Stimulated activated CD8-positive, alpha-beta memory T cell treated with anti-CD3 and anti-CD28 coated beads, Interleukin-12 subunit alpha, Interleukin-12 subunit beta, amount 100 ng/mL, for 4 hours (primary cell): ENCODE data around the gene COL5A1.
"Not testable (repeated sequence)": the region's sequence is repeated elsewhere in the genome, so short reads cannot be mapped to it uniquely, and the experiment has no call there.

Experiments
- DNase-seq: peaks from one replicate; pipeline ENCODE4 v3.0.0-alpha.2; 2020; ENCODE audit warnings: low read depth

The COL5A1 gene

DNA sequence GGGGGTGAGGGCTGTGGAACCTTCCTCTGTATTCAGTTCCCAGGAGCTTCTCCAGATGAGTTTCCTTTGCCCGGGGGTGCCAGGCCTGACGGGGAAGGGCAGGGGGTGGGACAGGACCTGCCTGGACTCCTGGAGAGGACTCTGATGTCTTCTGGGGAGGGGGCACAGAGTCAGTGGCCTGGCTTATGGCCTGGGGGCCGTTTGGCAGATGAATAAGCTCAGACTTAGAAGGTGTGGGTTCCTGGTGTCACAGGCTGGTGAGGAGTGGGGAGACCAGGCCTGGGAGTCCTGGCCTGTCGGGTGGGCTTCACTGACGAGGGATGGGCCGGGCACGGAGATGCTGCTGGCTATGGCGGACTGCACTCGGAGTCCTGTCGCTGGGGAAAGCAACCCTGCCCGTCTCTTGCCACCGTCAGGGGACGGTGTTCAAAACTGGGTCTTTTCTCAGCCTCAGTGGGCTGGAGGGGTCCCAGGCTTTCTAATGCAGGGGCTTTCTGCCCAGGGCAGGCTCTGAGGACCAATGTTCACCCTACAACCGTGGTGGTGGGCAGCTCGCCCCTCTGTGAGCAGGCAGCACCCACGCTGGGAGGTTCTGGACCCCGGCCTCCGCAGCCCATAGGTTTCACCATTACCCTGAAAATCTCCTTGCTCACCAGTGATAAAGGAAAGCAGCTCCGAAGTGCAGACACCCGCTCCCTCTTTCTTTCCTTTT is 16.2 kb downstream of the COL5A1 start:
- no peak for DNase-seq

DNA sequence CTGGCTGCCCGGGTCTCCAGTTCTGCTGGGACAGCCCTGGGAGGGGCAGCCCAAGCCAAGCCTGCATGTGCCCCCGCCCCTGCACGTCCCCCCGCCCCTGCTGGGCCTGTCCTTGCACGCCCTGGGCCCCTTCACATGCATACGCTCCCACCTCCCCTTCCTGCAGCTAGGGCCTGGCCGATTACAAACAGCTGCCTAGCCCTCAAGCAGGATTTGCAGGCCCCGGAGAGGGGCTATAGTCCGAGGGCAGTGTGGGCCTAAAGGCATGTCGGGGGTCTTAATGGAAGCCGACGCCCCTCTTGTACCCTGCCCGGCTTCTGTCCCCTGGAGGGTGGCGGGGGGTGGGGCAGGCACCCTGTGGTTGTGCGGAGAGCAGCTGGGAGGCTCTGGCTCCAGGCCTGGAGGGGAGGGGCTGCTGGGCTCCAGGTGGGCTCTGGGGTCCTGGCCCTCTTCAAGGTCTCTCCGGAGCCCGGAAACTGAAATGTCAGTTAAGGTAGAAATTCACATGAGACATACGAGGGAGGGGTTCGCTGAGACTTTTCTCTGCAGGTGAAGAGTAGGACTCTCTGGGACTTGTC is 16.9 kb downstream of the COL5A1 start:
- DNase-seq = no peak

DNA sequence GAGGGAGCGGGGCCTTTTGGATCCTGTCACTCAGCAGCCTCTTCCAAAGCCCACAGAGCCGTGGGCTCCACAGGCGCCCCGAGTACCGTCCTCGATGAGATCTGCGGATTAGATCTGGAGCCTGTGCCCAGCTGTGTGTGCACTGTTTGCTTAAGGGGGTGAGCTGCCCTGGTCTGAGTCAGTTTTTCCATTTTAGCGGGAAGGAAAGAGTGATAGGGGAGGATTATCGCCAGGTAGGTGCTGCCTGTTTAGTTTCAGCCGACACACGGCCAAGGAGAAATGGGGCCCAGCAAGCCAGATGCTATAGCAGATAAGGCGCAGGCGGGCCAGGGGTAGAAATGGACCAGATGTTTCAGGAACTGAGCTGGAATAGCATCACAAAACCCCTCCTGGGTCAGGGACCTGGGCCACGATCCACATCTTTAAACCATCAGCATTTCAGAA is 18.1 kb downstream of the COL5A1 start:
- DNase-seq = no peak

DNA sequence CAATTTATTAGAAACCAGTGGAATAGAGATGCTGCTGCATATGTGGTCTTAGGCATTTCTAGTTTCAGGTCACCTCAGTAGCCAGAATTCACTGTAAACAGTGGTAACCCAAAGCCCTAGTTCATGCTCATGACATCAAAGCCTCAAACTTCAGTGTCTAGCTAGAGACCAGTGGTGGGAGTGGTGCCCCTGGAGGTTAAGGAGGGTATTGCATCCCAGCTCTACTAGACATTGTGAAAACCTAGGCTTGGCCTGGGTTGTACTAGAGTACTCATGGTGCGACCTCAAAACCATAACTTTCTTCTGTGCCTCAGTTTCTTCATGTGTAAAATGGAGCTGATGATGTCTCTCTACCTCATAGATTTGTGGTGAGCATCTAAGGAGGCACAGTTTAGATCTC is 18.8 kb downstream of the COL5A1 start:
- no peak for DNase-seq

DNA sequence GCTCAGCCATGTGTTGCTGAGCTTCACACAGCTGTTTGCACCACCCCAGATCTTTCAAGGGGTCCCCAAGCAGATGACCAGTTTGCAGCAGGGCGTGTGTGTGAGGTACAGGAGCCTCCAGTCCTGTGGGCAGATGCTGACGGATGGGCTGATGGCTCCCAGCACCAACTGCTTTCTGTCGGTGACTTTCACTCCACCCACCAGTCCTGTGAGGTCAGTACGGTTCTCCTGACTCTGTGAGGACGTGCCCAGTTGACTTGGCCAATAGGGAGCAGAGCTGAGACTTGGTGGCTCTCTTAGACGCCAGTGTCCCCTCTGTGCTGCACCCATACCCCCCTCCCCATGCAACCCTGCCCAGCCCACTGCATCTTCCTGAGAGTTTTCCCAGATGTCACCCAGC is 19.7 kb downstream of the COL5A1 start:
- DNase-seq = no peak

DNA sequence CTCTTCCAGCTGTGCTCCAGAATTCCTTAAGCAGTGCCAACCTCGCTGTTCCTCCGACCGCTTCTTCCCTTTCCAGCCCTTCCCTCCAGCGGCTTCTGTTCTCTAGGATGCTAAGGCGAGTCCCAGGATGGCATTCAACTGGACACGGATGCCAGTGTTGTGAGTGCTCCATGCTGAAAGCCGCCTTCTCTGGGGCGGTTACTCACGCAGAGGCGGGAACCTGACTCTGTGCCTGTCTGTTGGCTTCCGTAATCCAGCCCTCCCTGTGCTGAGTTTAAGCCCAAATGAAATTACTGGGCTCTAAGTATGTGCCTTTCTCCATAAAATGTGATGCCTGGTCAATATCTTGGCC is 20.2 kb downstream of the COL5A1 start:
- DNase-seq = no peak

DNA sequence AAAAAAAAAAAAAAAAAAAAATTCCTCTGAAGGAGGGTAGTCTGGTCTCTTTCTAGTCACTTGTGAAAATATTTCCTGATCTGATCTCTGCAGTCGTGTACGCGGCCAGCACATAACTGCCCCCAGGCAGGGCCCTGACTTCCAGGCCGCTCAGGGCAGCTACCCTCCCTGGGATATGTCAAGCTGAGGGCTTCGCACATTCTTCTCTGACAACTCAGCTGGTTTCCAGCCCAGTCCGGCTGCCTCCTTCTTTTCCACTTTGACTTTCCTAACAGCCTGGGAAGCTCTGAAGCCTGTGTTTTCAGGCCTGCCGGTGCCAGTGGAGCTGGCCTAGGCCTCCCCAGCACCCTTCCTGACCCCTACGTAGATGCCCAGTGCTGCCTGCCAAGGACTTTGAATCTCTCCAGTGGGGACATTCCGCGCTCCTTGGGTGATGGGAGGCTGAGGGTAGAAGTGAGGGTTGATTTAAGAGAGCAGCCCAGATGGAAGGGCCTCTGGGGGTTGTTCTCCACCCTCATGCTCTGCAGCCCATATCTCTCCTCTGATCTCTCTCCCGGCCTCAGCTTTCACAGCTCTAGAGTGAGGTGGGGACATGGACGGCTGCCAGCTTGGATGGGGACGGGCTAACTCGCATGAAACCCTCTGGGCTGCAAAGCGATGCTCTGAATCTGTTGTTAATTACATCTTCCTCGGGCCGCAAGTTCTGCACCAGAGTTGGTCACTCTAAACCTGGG is 20.7 kb downstream of the COL5A1 start:
- DNase-seq = no peak

DNA sequence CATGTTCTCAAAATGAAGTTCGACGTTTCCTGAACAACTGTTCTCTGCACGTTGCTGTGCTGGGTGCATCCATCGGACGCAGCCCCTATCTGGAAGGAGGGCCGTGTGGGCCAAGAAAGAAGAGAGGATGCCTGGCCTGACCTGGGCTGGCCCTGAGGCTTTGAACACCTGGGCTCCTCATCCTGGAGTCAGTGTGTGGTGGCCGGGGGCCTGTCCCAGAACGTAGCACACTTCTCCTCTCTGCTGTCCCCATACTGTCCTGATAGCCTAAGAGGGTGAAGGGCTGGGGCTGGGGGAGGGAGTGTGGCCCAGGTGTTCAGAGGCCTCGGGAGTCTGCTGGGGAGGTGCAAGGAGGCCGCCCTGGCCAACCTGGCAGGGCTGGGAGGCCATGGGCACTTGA is 21.5 kb downstream of the COL5A1 start:
- DNase-seq = no peak

DNA sequence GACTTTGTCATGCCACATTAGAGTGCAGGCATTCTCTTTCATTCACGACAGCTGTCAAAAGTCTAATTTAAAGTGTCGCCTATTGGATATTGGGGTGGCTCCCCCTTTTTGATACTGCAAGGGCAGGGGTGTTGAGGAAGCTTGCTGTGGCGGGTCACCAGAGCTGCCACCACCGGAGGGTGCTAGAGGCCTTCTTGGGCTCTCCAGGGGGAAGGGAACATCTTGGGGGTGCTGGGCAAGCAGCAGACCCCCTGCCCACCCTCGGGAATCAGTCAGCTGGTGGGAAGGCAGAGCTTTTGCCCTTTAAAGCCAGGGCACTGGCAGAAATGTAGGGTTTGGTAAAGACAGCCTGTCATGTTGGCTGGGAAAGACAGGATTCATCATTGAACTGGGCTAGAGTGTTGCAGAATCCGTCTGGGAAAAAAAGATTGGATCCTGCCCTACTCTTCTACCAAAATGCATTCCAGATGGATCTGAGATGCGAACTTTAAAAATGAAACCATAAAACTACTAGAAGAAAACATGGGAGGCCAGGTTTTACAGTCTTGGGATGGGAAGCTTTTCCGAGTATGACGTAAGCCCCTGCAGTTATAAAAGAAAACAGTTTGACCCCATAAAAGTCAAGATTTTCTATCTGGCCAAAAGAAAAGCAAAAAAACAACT is 22.3 kb downstream of the COL5A1 start:
- no peak for DNase-seq

DNA sequence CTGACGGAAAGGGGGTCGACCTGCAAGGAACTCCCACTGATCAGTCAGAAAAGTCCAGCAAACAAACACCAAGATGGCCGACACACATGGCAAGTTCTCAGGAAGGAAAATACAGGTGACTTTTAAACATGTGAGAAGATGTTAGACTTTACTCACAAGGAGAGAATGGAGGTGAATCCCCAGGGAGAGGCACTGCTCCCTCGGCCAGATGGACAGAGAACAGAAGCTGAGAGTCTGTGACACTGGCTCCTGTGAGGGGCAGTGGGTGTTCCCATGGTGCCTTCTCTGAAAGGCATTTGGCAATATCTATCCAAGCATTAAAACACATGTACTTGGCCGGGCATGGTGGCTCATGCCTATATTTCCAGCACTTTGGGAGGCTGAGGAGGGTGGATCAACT is 22.8 kb downstream of the COL5A1 start:
- no peak for DNase-seq

DNA sequence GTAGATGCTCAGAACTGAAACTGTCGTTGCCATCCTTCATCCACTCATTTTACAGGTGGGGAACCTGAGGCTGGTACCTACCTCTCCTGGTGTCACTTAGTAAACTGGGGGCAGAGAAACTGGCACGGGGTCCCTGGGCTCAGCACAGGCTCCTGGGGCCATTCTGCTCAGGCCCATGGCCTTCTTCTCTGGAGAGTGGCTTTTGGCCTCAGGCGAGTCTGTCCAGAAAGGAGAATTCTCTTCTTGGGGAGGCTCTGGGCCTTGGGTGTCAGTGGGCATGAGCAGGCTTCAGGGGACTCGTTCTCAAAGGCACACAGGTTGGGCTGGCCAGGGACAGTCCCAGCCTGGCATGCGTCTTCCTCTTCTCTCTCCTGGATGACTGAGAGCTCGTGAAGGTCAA is 24.6 kb downstream of the COL5A1 start:
- DNase-seq = no peak

DNA sequence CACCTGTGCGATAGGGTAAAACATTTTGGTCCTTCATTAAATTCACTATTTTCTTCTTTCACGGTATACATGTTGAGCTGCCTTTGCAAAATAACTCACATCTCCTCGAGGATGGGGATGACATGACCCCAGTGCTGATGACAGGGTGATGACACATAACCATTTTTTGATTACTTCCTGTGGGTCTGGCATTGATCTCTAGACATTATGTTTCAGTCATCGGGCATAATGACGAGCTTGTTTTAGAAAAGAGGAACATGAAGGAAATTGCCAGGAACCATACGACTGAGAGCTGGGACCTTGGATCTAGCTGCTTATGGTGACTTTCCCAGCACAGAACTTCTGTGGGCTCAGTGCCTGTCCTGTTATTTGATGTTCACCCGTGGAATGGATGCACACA is 25.2 kb downstream of the COL5A1 start:
- DNase-seq = no peak

DNA sequence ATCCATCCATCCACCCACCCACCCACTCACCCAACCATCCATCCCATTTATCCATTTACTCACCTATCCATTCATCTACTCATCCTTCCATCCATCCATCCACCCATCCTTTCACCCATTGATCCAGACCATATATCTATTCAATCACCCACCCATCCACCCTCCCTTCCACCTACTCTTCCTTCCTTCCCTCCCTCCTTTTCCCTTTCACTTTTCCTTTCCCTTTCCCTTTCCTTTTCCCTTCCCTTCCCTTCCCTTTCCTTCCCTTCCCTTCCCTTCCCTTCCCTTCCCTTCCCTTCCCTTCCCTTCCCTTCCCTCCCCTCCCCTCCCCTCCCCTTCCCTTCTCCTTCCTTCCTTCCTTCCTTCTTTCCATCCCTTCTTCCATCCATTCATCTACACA is 27.4 kb downstream of the COL5A1 start:
- DNase-seq = not testable (repeated sequence)

DNA sequence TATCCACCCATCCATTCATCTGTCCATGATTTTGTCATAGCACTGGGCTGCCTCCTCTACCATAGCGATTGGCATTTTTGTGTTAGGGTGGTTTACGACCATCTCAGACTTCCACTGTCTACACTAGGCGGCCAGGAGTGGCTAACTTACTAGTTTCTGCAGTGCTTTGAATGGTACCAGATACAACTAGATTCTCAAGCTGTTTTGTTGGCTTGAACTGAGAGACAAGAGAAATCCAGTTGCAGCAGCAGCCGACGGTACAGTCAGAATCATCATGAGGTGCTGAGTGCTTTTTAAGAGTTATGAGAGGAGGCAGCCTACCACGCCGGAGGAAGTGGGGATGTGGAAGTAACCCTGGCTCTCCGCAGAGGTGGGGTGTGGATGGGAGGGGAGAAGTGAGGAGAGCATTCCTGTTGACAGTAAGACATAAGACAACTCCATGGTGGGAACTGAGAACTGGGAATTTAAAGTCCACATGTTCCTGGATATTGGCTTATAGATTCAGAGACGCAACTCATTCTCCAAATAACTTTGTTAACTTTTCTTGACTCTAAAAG is 27.9 kb downstream of the COL5A1 start:
- DNase-seq = no peak

DNA sequence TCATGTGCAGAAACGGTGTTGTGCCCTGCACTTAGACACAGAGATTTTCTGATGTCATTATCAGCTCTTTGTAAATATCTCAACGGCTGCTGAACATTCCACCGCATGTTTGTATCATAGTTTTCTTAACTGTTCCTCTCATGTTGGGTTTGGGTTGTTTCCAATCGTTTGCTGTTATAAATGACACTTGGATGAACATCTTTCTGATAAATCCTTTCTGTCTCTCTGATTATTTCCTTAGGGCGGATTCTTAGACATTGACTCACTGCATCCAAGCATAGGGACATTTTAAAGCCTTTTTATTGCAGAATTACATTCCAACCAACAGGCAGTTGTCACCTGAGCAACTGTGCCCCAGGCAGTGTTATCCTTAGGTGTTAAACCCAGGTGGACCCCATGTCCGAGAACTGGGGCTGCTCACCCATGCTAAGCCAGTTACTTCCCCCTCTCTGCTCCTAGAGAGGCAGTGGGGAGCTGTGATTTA is 28.5 kb downstream of the COL5A1 start:
- no peak for DNase-seq

DNA sequence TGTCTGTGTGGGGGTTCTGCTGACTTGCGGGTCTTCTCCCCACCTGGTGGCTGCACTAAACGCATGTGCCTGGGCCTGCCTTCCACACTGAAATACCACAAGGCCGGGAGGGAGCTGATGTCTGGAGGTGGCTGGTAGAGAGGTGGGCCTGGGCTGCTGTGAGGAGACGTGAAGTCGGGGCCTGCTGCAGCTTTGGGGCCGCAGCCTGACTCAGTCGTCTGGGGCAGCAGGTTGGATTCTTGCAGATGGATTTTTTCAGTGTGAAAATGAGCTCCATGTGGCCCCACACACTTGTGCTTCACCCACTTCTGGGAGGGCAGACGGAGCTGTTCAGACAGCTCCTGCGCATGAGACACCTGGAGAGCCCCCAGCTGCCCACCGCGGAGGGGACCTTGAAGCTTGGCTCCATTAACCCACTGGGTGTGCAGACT is 29.3 kb downstream of the COL5A1 start:
- DNase-seq = no peak

DNA sequence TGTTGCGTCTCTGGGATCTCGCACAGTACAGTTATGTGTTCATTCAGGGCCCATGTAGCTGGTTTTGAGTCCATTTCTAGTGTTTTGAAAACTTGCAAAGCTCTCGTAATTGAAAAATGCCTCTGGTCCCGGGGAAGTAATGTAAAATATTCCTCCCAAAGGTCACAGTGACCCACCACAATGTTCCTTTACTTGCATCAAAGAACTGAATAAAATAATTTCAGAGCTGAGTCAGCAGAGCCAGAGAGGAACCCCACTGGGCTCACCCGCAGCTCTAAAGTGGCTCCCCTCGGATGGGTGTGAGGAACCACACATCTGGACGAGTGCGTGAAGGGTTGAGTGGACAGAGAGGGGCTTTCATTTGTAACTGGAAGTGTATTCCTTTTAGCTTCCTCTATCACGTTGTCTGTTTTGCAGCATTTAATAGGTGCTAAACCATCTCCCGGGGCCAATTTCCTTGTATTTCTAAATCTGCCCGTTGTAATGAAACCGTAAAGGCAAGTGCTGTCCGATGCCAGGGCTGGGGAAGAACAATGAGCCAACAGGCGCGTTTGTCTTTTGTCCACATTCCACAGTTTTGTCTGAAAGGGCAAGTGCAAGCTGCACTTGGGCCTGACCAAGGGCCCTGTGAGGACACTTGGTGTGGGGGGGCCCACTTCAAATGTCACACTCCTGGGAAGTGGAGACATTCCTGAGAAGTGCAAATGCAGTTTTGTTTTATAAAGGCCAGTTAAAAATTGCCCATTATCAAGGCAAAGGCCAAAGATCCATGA is 29.9 kb downstream of the COL5A1 start:
- no peak for DNase-seq

DNA sequence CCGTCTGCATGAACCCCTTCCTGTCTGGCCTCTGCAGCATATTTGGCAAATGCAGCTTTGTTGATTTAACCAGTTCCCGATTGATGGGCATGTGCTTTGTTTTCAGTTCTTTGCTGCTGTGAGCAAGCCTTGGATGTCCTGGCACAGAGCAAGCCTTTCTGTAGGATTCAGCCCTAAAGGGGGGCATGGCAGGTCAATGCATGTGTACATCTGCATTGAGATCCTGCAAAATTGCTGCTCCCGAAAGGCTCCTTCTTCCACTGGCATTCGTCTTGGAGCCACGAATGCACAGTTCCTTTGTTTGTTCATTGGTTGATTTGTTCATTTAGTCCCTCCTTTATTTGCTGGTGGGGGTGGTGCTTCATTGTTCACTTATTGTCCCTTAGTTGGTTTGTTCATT is 34.8 kb downstream of the COL5A1 start:
- no peak for DNase-seq

DNA sequence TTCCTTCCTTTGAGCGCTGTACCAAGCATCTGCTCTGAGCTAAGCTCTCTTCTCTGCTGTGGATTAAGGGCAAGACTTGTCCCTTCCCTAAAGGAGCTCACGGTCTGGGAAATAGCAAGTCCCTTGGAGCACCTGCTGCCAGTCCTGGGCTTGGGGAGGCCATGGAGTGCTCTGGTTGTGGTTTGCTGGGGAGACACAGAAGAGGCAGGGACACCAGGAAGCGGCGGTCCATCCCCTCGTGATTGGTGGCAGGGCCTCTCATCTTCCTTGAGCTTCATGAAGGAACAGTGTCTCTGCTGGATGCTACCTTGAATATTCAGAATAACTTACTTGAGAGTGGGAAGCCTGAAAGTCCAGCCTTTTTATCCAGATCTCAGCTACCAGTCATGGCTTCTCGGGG is 35.3 kb downstream of the COL5A1 start:
- no peak for DNase-seq

DNA sequence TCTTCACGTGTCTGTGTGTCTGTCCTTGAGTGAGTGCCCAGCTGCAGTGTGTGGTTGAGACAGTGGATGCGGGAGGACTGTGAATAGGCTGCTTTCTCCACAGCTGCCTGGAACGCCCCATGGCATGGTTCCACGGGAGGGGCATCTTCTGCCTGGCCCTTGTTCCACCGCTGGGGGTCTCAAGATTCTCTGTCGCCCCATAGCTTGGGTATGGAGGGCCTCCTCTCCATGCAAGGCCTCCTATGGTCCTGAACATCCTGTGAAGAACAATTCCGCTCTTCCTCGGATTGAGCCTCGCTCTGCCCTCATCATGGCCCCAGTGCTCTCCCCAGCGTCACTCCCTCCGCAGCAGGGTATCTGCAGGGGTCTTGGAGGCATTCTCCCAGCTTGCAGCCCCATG is 36.1 kb downstream of the COL5A1 start:
- no peak for DNase-seq

DNA sequence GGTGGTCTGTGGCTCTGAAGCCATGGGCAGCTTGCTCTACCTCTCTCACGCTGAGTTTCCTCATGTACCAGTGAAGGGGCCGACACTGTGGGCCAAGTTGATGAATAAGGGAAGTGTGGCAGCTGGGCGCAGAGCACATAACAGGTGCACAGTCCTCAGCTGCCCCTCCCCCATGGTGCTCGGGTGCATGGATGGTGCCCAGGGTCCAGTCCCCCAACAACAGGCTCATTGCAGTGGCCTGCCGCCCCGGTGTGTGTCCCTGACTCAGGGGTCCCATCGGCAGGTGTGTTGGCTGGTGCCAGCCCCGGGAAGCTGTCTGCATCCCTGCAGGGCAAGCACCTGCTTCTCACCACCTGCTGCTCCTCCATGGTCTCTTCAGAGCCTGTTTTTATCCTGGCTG is 36.6 kb downstream of the COL5A1 start:
- DNase-seq = no peak
